ENCODE results near the gene MRPS12.

The MRPS12 gene

DNA sequence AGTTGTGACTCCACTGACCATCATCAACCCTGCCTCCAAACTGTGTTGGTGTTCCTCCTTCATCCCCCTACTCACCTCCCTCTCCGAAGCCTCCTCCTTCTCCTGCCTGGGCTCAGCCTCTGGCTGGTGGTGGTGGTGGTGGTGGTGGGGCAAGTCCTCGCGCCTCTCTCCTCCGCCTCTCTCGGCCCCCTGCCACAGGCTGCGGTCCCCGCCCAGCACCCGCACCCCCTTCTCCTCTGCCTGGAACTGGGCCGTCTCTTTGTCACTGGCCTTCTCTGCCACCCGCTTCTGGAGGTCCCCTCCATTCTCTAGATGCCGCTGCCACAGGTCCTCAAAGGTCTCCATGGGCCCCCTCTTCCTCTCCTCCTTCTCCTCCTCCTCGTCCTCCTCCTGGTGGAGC lies 20.3 kb upstream of the MRPS12 start (continued):
- no peak for TF ChIP-seq ZNF302 (tag by site-specific recombination; IDR thresholded peaks at IDR 0.05; ENCODE audit: low read depth)
- TF ChIP-seq ZNF76 (tag by site-specific recombination; IDR thresholded peaks at IDR 0.05; ENCODE audit: borderline replicate concordance, low read depth) = no peak
- TF ChIP-seq MEIS1 (CRISPR knock-in tag; IDR thresholded peaks at IDR 0.05; ENCODE audit: borderline replicate concordance) = no peak
- TF ChIP-seq ZNF292 (tag by site-specific recombination; IDR thresholded peaks at IDR 0.05; ENCODE audit: borderline replicate concordance, low read depth) = no peak
- TF ChIP-seq ZNF16 (tag by site-specific recombination; IDR thresholded peaks at IDR 0.05; ENCODE audit: low read depth) = no peak
- no peak for TF ChIP-seq ZNF707 (tag by site-specific recombination; IDR thresholded peaks at IDR 0.05)

DNA sequence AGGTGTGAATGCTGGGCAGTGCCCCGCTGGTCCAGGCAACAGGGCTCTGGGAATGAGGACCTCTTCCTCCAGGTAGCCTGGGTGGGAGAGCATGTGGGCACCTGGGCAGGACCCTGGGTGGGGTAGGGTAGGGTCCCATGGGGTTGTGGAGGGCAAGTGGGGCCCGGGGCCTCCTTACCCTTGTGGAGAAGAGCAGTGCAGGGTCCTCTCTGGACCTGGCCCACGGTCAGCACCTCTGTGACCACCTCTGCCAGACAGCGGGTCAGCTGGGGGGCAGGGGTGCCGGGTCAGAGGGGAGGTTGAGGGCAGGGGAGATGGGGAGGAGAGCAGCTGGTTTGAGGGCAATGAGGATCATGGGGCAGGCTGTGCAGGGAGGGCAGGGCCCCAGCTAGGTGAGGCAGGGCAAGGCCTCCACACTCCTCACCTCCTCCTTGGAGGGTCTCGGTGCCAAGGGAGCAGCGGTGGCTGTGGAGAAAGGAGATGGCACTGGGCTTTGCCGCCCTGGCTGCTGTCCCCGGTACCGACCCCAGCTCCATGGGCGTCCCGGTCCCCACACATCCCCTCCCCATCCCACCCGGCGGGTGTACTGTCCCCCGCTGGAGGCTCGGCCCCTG lies 19.2 kb upstream of the MRPS12 start:
- no peaks in the 10 kb centered on the region for H3K4me1 ChIP-seq (ENCODE audit: control insufficient read depth, insufficient read depth, low read length)

More for the DNA sequence above, 19.2 kb upstream of the MRPS12 start:
- H3K9me3 ChIP-seq (ENCODE audit: control insufficient read depth, insufficient read depth, low read depth, low read length) = no peaks in the 10 kb centered on the region
- 0 out of 2 replicates have a peak overlapping the region, but pooled peaks have one; percentile 9 for H3K27ac ChIP-seq (ENCODE audit: extremely low read depth, low read depth, low read length)
- ChIA-PET CTCF (interaction anchor here (1.5 kb wide), 1 partner anchor 19 kb away, joined by 7 read pairs; the partner anchor contains the start of genes MRPS12 and SARS2), POLR2A (interaction anchor here (0.6 to 1.2 kb wide), 3 partner anchors 11 to 379 kb away, joined by 3 to 11 read pairs (median 4); partner anchors contain the start of genes NFKBIB and SIRT2)
- TF ChIP-seq HOXC10 (CRISPR knock-in tag; IDR thresholded peaks at IDR 0.05) (no peak), ZNF335 (tag by site-specific recombination; conservative IDR thresholded peaks at IDR 0.05) (no peak), ZNF184 (tag by site-specific recombination; IDR thresholded peaks at IDR 0.05) (no peak), ZBTB48 (tag by site-specific recombination; IDR thresholded peaks at IDR 0.05) (0 out of 2 replicates have a peak, but pooled peaks have one; percentile 27), ZNF19 (tag by site-specific recombination; IDR thresholded peaks at IDR 0.05; ENCODE audit: low read depth) (no peak), GLIS2 (tag by site-specific recombination; IDR thresholded peaks at IDR 0.05) (0 out of 2 replicates have a peak, but pooled peaks have one; percentile 15), ZEB2 (tag by site-specific recombination; IDR thresholded peaks at IDR 0.05) (no peak), ZNF707 (tag by site-specific recombination; IDR thresholded peaks at IDR 0.05) (no peak), ZNF112 (tag by site-specific recombination; IDR thresholded peaks at IDR 0.05) (no peak), ZFP37 (tag by site-specific recombination; IDR thresholded peaks at IDR 0.05) (no peak)
- TF ChIP-seq, protein P1, sequence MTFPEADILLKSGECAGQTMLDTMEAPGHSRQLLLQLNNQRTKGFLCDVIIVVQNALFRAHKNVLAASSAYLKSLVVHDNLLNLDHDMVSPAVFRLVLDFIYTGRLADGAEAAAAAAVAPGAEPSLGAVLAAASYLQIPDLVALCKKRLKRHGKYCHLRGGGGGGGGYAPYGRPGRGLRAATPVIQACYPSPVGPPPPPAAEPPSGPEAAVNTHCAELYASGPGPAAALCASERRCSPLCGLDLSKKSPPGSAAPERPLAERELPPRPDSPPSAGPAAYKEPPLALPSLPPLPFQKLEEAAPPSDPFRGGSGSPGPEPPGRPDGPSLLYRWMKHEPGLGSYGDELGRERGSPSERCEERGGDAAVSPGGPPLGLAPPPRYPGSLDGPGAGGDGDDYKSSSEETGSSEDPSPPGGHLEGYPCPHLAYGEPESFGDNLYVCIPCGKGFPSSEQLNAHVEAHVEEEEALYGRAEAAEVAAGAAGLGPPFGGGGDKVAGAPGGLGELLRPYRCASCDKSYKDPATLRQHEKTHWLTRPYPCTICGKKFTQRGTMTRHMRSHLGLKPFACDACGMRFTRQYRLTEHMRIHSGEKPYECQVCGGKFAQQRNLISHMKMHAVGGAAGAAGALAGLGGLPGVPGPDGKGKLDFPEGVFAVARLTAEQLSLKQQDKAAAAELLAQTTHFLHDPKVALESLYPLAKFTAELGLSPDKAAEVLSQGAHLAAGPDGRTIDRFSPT (tag by site-specific recombination; IDR thresholded peaks at IDR 0.05) = 0 out of 2 replicates have a peak, but pooled peaks have one; percentile 16
- TF ChIP-seq, protein P2, sequence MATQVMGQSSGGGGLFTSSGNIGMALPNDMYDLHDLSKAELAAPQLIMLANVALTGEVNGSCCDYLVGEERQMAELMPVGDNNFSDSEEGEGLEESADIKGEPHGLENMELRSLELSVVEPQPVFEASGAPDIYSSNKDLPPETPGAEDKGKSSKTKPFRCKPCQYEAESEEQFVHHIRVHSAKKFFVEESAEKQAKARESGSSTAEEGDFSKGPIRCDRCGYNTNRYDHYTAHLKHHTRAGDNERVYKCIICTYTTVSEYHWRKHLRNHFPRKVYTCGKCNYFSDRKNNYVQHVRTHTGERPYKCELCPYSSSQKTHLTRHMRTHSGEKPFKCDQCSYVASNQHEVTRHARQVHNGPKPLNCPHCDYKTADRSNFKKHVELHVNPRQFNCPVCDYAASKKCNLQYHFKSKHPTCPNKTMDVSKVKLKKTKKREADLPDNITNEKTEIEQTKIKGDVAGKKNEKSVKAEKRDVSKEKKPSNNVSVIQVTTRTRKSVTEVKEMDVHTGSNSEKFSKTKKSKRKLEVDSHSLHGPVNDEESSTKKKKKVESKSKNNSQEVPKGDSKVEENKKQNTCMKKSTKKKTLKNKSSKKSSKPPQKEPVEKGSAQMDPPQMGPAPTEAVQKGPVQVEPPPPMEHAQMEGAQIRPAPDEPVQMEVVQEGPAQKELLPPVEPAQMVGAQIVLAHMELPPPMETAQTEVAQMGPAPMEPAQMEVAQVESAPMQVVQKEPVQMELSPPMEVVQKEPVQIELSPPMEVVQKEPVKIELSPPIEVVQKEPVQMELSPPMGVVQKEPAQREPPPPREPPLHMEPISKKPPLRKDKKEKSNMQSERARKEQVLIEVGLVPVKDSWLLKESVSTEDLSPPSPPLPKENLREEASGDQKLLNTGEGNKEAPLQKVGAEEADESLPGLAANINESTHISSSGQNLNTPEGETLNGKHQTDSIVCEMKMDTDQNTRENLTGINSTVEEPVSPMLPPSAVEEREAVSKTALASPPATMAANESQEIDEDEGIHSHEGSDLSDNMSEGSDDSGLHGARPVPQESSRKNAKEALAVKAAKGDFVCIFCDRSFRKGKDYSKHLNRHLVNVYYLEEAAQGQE (tag by site-specific recombination; IDR thresholded peaks at IDR 0.05) = peak; percentile 86
- peaks cover 20 to 37% of the 10 kb centered on the region in 2 experiments for H3K36me3 ChIP-seq (ENCODE audit: control insufficient read depth in 2 of 2, insufficient read depth in 1 of 2, low read length in 2 of 2)
- no peak overlapping the region for H3K4me3 ChIP-seq (ENCODE audit: low read depth, low read length)

Data from HEK293 (cell line).